Osteoblast (primary cell): ENCODE data around the gene ITPRID2. TPM values are rescaled to one million over a fixed set of nuclear protein-coding genes. Genes with fewer than 3 reads are reported as not detected.

Experiments used
- DNase-seq: peaks from one replicate; pipeline ENCODE4 v3.0.0; 2011; ENCODE audit warnings: low spot score, mixed read lengths; ENCODE audit not compliant: insufficient read length; ENCODE audit errors: missing footprints
- H2AFZ ChIP-seq: 2 replicates; pipeline ENCODE4 v1.6.0; 2011; ENCODE audit warnings: mild to moderate bottlenecking, low read length
- H3K27ac ChIP-seq: 2 replicates; pipeline ENCODE4 v1.5.1; 2011; ENCODE audit warnings: mild to moderate bottlenecking, low read depth, low read length, moderate library complexity
- H3K27me3 ChIP-seq: 2 replicates; pipeline ENCODE4 v1.6.0; 2012; ENCODE audit warnings: mild to moderate bottlenecking, control low read depth, inconsistent platforms, low read length, moderate library complexity; ENCODE audit not compliant: insufficient read depth
- H3K36me3 ChIP-seq: 2 replicates; pipeline ENCODE4 v1.5.1; 2011; ENCODE audit warnings: mild to moderate bottlenecking, low read length, control low read depth, moderate library complexity; ENCODE audit not compliant: insufficient read depth
- H3K4me1 ChIP-seq: 2 replicates; pipeline ENCODE4 v1.5.1; 2011; ENCODE audit warnings: mild to moderate bottlenecking, low read length, control low read depth, moderate library complexity; ENCODE audit not compliant: insufficient read depth
- H3K4me2 ChIP-seq: 2 replicates; pipeline ENCODE4 v1.6.0; 2011; ENCODE audit warnings: mild to moderate bottlenecking, low read length; ENCODE audit not compliant: insufficient read depth
- H3K4me3 ChIP-seq: fragments of 200-600 bp; sonication (generic); 3 replicates; pipeline ENCODE4 v1.5.1; 2012; ENCODE audit warnings: mild to moderate bottlenecking, low read length, inconsistent platforms; ENCODE audit not compliant: insufficient read depth
- H3K79me2 ChIP-seq: 2 replicates; pipeline ENCODE4 v1.6.0; 2012; ENCODE audit warnings: mild to moderate bottlenecking, low read length, control low read depth, inconsistent platforms; ENCODE audit not compliant: insufficient read depth
- H3K9me3 ChIP-seq: 2 replicates; pipeline ENCODE4 v1.5.1; 2011; ENCODE audit warnings: low read depth, low read length, control low read depth
- H4K20me1 ChIP-seq: 2 replicates; pipeline ENCODE4 v1.6.0; 2012; ENCODE audit warnings: mild to moderate bottlenecking, low read length, control low read depth; ENCODE audit not compliant: insufficient read depth
- total RNA-seq: library from RNA; depleted of rRNA; stranded (reverse); fragments of >200 nt; gene quantifications from 2 replicates; pipeline ENCODE4 v1.2.3, GENCODE V29; 2012
- TF ChIP-seq, protein P1 (sequence below): IDR thresholded peaks from 2 replicates; pipeline ENCODE4 v1.5.1; 2011; ENCODE audit warnings: mild to moderate bottlenecking, low read depth, low read length, moderate library complexity; ENCODE audit errors: extremely low read depth

Gene ITPRID2
- total RNA-seq, 1 donor = 108 TPM

DNA sequence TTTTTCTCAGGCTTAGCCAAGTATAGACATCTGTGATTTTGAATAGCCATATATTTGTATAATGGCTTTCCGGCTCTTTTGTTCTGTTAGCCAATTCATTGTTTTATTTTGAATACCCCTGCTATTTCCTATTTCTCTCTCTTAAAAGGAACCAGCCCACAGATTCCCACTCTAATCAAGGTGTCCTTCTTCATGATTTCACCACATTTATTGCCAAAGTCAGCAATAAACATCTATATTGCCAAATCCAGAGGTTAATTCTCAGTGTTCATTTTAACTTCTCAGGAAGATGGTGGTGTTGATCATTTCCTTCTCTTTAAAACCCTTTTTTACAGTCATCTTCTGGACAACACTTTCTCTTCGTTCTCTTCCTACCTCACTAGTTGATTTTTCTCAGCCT lies 13.1 kb upstream of the ITPRID2 start:
- Histone ChIP-seq H3K36me3 (no peaks in the 10 kb centered on the region), H3K27me3 (no peaks in the 10 kb centered on the region), H3K79me2 (no peaks in the 10 kb centered on the region), H4K20me1 (no peaks in the 10 kb centered on the region), H3K4me3 (no peak overlapping the region), H3K27ac (no peak overlapping the region), H3K9me3 (no peaks in the 10 kb centered on the region), H3K4me2 (no peak overlapping the region), H2AFZ (no peak overlapping the region), H3K4me1 (no peaks in the 10 kb centered on the region)
- DNase-seq = no peak
- TF ChIP-seq, protein P1, sequence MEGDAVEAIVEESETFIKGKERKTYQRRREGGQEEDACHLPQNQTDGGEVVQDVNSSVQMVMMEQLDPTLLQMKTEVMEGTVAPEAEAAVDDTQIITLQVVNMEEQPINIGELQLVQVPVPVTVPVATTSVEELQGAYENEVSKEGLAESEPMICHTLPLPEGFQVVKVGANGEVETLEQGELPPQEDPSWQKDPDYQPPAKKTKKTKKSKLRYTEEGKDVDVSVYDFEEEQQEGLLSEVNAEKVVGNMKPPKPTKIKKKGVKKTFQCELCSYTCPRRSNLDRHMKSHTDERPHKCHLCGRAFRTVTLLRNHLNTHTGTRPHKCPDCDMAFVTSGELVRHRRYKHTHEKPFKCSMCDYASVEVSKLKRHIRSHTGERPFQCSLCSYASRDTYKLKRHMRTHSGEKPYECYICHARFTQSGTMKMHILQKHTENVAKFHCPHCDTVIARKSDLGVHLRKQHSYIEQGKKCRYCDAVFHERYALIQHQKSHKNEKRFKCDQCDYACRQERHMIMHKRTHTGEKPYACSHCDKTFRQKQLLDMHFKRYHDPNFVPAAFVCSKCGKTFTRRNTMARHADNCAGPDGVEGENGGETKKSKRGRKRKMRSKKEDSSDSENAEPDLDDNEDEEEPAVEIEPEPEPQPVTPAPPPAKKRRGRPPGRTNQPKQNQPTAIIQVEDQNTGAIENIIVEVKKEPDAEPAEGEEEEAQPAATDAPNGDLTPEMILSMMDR = no peak

DNA sequence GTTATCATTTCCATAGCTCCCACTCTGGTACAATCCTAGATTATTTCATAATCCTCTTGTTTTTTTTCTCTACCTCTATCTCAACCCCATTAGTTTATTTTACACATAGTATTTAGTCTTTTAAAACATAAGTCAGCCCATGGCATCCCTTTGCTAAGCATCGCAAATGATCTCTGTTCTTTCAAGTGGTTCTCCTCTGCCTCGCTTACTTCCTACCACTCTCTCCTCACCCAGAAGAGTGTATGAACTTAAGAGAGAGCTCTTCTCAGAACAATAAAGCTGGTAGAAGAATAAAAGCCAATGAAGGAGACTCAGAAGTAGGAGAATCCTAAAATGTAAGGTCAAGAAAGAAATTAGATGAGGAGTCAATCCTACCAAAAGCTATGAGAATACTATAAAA lies 12.2 kb upstream of the ITPRID2 start:
- no peaks in the 10 kb centered on the region for H3K27me3 ChIP-seq
- TF ChIP-seq, protein P1 = no peak
- no peak overlapping the region for H2AFZ ChIP-seq
- no peak overlapping the region for H3K4me2 ChIP-seq
- H3K36me3 ChIP-seq = no peaks in the 10 kb centered on the region
- no peaks in the 10 kb centered on the region for H3K79me2 ChIP-seq
- DNase-seq = no peak
- no peaks in the 10 kb centered on the region for H3K4me1 ChIP-seq
- H3K27ac ChIP-seq = no peak overlapping the region
- H4K20me1 ChIP-seq = no peaks in the 10 kb centered on the region
- H3K9me3 ChIP-seq = no peaks in the 10 kb centered on the region
- no peak overlapping the region for H3K4me3 ChIP-seq

- peaks cover 7% of the 10 kb centered on the region for H3K4me1 ChIP-seq
- TF ChIP-seq, protein P1 = no peak
- no peaks in the 10 kb centered on the region for H3K79me2 ChIP-seq
- no peaks in the 10 kb centered on the region for H4K20me1 ChIP-seq
- no peaks in the 10 kb centered on the region for H3K9me3 ChIP-seq
- no peaks in the 10 kb centered on the region for H3K36me3 ChIP-seq
- H3K27ac ChIP-seq = no peak overlapping the region
- H3K4me2 ChIP-seq = no peak overlapping the region
- no peaks in the 10 kb centered on the region for H3K27me3 ChIP-seq
- DNase-seq = no peak
- H2AFZ ChIP-seq = no peak overlapping the region
- no peak overlapping the region for H3K4me3 ChIP-seq
Measured at GRCh38 chr2:181882246-181883020, 9.1 kb upstream of the ITPRID2 start.

- no peak overlapping the region for H3K4me2 ChIP-seq
- H3K27me3 ChIP-seq = no peaks in the 10 kb centered on the region
- H3K4me3 ChIP-seq = no peak overlapping the region
- TF ChIP-seq, protein P1 = no peak
- H3K4me1 ChIP-seq = peaks cover 7% of the 10 kb centered on the region
- H4K20me1 ChIP-seq = no peaks in the 10 kb centered on the region
- H2AFZ ChIP-seq = no peak overlapping the region
- no peaks in the 10 kb centered on the region for H3K79me2 ChIP-seq
- no peaks in the 10 kb centered on the region for H3K9me3 ChIP-seq
- no peak for DNase-seq
- no peaks in the 10 kb centered on the region for H3K36me3 ChIP-seq
- H3K27ac ChIP-seq = no peak overlapping the region
Measured at GRCh38 chr2:181884601-181885000, 6.9 kb upstream of the ITPRID2 start.
